Measurements from ENCODE around the gene STRADA.

Gene STRADA

GRCh38 chr17:63700528-63701455 lies 40.8 kb downstream of the STRADA start:
- peak; percentile 59 for DNase-seq

- DNase-seq: peak; percentile 90
These were observed 41.7 kb downstream of the STRADA start, which contains the start of gene LIMD2 for GRCh38 chr17:63699638-63700527. Gene LIMD2, minus strand, starts transcription at chr17:63700125. Its CDS starts 827 bp downstream, at chr17:63699298.

GRCh38 chr17:63698886-63699637 lies 42.5 kb downstream of the STRADA start:
- DNase-seq: peak; percentile 96

- no peak for DNase-seq
These were observed 43.2 kb downstream of the STRADA start for GRCh38 chr17:63698381-63698885.

DNA sequence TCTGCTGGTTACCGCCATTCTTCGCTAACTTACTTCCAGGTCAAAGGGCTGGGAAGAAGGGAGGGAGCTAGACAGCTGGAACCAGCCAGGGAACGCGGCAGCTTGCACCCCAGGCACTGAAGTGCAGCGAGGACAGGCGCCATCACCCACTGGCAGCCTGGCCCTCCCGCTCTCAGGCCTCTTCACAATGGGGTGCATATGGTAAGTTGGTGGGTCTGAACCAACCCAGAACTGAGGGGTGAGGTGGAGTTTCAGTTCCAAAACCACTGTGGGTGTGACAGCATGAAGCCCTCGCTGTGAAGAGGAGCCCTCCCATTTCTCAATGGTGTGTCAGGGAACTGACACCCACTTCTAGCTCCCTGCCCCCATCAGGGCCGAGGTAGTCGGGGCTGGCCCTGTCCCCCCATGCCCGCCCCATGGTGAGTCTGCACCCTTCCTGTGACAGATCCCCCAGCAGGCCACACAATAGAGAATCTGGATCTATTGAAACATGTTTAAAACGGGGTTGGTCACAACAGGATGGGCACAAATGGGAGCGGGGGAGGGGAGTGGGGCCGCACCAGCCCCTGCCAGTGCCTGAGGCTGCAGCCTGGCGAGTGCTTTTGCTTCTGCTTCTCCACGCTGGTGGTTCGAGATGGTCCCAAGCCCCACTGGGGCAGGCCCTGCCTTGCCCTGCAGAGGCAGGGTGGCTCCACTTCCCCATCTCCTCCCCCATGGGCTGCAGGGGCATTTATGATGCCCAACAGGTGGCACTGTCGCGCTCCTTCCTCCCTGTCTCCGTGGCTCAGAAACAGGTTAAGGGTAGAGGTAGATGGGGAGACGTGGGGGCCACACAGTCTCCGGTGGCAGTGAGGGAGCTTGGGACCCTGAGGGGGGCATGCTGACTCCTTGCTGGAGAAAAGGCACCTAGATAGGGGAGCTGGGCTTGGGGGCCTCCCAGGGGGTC lies 44.0 kb downstream of the STRADA start:
- DNase-seq: peak; percentile 90

GRCh38 chr17:63696381-63696961 lies 45.1 kb downstream of the STRADA start:
- peak; percentile 65 for DNase-seq

DNA sequence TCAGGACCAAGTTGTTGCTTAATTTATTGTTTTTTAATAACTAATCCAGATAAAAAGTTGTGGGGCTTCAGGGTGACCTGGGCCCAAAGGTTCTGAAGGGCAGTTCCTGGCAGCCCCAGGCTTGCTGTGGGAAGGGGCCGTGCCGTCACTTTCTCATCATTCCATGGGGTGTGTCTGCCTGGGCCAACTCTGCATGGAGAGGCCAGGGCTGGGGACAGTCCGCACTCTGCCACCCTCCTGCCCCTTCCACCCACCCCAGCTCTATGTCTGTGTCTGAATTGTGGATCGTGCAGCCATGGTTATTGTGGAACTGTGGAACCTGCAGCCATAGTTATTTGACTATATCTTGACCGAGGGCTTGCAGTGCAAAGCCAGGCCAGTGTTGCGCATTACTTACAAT lies 45.7 kb downstream of the STRADA start:
- DNase-seq: no peak

DNA sequence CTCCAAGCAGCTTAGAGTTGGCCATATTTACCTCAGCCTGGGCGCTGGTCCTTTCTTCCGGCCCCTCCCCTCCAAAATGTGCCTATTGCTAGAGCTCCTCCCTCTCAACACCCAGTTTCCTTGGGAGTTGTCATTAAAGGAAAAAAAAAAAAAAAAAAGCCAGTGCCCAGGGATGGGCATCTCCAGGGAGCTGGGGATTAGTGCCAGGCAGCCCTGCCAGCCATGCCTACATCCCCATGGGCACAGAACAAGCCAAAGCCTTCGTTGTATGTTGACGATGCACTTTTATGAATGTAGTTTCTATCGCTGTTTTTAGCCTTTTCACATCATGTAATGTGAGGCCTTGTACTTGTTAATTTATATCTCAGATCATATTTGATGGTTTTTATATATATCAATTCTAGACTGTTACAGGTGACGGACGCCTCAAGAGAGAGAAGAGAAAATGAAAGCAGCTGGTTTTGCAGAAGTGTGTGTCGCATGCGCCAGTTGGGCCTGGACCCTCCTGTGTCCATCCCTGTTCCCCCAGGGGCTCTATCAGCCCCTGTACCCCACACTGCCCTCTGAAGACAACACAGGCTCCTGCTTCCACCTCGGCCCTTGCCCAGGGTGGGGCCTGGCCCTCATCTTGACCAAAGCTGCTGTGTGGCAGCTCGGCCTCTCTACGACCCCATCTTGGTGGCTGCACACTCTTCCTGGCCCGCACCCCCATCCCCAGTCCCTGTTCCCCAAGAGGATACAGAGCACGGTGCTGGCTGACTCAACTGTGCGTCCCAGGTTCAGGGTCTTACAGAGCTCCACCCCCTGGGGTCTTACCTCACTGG lies 46.4 kb downstream of the STRADA start:
- no peak for DNase-seq

GRCh38 chr17:63694229-63694949 lies 47.2 kb downstream of the STRADA start:
- no peak for DNase-seq

- DNase-seq: no peak
These were observed 48.0 kb downstream of the STRADA start for GRCh38 chr17:63693411-63694113.

- DNase-seq: no peak
These were observed 49.3 kb downstream of the STRADA start for GRCh38 chr17:63692195-63692816.

DNA sequence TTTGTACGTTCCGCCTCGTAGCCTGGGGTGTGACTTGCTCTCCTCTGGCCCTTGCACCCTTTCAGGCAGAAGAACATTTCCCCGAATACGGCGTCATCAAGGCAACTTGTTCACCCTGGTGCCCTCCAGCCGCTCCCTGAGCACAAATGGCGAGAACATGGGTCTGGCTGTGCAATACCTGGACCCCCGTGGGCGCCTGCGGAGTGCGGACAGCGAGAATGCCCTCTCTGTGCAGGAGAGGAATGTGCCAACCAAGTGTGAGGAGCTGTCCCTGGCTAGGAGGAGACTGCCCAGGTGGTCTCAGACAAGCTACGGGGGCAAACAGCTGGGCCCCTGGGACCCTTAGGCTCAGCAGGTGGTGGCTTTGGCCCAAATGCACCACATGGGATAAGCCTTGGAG lies 52.1 kb downstream of the STRADA start:
- no peak for DNase-seq

DNA sequence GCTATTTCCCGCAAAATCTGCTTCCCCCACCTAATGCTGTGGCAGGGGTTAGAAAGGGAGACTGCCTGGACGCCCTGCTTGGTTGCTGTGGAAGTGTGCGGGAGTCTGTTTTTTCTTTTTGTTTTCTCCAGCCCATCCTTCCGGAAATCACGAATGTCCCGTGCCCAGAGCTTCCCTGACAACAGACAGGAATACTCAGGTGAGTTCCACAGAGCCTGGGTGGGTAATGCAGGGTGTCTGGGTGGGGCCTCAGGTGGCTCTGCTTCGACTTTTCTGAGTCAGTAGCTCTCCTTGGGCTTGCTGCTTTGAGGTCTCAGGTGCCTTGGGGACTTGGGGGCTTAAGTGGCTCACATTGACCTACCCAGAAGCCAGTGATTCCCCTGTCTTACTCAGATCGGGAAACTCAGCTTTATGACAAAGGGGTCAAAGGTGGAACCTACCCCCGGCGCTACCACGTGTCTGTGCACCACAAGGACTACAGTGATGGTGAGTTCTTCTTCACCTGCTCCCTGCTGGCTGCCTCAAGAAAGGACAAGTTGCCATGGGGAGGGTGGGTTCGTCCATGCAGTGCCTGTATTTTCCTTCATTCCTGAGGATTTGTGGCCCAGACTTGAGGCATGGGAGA lies 53.1 kb downstream of the STRADA start:
- no peak for DNase-seq

- DNase-seq: no peak
These were observed 55.4 kb downstream of the STRADA start for GRCh38 chr17:63686138-63686685.

DNA sequence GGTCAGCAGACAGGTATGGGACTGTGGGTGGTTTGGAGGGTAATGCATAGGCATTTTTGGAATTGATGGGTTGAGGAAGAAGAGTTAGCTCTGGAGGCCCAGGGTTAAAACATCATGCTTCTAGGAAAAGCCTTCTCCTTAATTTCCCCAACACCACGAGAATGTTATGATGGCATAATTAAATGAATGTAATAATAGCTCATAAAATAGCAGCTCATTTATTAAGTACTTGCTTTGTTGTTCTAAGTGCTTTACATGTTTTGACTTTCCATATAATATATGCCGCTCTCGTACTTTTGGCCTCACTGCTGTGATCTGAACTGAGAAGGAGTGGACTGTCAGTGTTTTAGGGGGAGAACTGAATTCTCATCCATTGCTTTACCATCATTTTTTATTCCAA lies 56.0 kb downstream of the STRADA start:
- DNase-seq: no peak

DNA sequence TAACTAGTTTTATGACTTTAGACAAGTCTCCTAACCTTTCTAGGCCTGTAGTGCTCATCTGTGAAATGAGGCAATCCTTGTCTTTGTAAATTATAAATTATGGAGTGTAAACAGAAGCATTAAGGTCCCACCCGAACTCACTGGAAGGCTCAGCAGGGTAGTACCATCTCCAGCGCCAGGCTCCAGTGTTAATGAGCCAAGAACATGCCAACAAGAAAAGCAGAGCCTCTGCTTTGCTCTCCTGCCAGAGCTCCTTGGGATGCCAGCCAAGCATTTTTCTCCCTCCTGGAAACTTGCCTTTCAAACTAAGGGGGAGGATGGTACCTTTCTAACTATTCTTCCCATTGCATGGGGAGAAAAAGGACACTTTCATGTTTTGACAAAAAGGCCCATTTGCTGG lies 56.6 kb downstream of the STRADA start:
- no peak for DNase-seq

DNA sequence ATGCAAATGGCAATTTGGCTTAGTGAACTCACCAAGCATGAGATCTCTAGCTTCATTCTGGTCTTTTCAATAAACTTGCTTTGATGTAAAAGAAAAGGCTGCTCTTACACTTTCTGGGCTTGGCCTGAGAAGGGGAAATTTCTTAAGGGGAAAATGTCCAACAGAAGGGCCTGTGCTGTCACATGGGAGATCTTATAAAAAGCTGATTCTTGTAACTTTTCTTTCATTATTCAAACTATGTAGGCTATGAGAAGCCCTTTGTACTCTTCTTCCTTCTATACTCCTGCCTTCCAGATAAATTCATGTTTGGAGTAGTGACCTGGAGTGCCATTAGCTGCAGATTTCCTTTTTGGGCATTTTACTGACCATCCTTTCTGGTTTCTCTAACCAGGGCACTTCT lies 58.6 kb downstream of the STRADA start:
- DNase-seq: no peak
